GM18505 (cell line): ENCODE results near the gene HOXB3.

ENCODE experiments used
- ATAC-seq: cut with Tn5 transposase; IDR thresholded peaks from one replicate; pipeline ENCODE4 v1.9.1; 2021; ENCODE audit not compliant: unreplicated experiment
- POLR2A ChIP-seq: IDR thresholded peaks from 4 replicates; pipeline ENCODE4 v1.6.1; 2011; ENCODE audit warnings: borderline replicate concordance; ENCODE audit not compliant: insufficient read depth, insufficient read length; ENCODE audit errors: extremely low read depth

HOXB3 gene

GRCh38 chr17:48567646-48568354, 22.2 kb downstream of the HOXB3 start:
- ATAC-seq, result no peak
- no peak for TF ChIP-seq POLR2A

- no peak for ATAC-seq
- no peak for TF ChIP-seq POLR2A
Observed at GRCh38 chr17:48567209-48567608, 22.8 kb downstream of the HOXB3 start.

- ATAC-seq, result no peak
- no peak for TF ChIP-seq POLR2A
Observed at GRCh38 chr17:48566717-48567116, 23.3 kb downstream of the HOXB3 start.

GRCh38 chr17:48565925-48566710, 23.9 kb downstream of the HOXB3 start:
- TF ChIP-seq POLR2A, result no peak
- no peak for ATAC-seq

GRCh38 chr17:48565022-48565554, 25.0 kb downstream of the HOXB3 start:
- ATAC-seq, result no peak

GRCh38 chr17:48564188-48565021, 25.6 kb downstream of the HOXB3 start:
- no peak for ATAC-seq
- no peak for TF ChIP-seq POLR2A

More at GRCh38 chr17:48565022-48565554, 25.0 kb downstream of the HOXB3 start:
- no peak for TF ChIP-seq POLR2A

- ATAC-seq, result no peak
- no peak for TF ChIP-seq POLR2A
Observed at GRCh38 chr17:48563867-48564187, 26.2 kb downstream of the HOXB3 start.

GRCh38 chr17:48563385-48563838, 26.6 kb downstream of the HOXB3 start:
- no peak for ATAC-seq
- no peak for TF ChIP-seq POLR2A

GRCh38 chr17:48562934-48563333, 27.1 kb downstream of the HOXB3 start:
- TF ChIP-seq POLR2A, result no peak

GRCh38 chr17:48561884-48562810, 27.9 kb downstream of the HOXB3 start:
- no peak for TF ChIP-seq POLR2A
- no peak for ATAC-seq

More at GRCh38 chr17:48562934-48563333, 27.1 kb downstream of the HOXB3 start:
- no peak for ATAC-seq

GRCh38 chr17:48559840-48560817, 29.9 kb downstream of the HOXB3 start:
- no peak for TF ChIP-seq POLR2A
- no peak for ATAC-seq

GRCh38 chr17:48559122-48559839, 30.8 kb downstream of the HOXB3 start:
- TF ChIP-seq POLR2A, result no peak
- no peak for ATAC-seq
